Measurements from ENCODE around the gene SEZ6L. TPM values are rescaled to one million over a fixed set of nuclear protein-coding genes. Genes with fewer than 3 reads are reported as not detected.

SEZ6L gene
- total RNA-seq, 1 experiment from 2014 or later = 0.13 TPM

DNA sequence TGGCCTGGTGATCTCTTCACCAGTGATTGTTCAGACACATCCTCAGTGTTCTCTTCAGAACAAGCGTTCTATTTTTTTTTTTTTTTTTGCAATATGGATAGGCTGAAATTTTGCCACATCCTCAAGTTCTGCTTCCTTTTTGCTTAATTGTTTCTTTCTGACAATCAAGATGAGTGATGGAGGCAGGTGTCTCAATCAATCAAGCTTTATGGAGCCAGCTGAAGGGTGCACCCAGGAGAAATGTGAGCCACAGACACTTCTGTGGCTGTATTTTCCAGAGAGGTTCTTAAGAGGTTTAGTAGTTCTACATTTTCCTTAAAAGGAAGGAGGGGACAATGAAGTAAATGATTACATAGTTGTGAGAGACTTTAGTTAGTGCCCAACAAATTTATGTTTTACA, 215.9 kb downstream of the SEZ6L start:
- Mint-ChIP-seq H3K4me3 (no peak overlapping the region), H3K36me3 (ENCODE audit: insufficient read depth in 1 of 3, low read depth in 3 of 3) (no peaks in the 10 kb centered on the region; a peak in 1 of 7 replicates), H3K4me1 (peaks cover 6 to 10% of the 10 kb centered on the region in 2 experiments; a peak in 3 of 4 replicates), H3K27me3 (ENCODE audit: low read depth) (peaks cover 23% of the 10 kb centered on the region), H3K9me3 (peaks cover 0 to 2% of the 10 kb centered on the region in 2 experiments; a peak in 3 of 5 replicates), H3K27ac (no peak overlapping the region)
- Histone ChIP-seq H2BK12ac (ENCODE audit: insufficient read length, low read depth, low read length) (no peak overlapping the region), H2BK20ac (ENCODE audit: low read depth, low read length, poor library complexity, severe bottlenecking) (no peak overlapping the region), H2BK5ac (ENCODE audit: insufficient read length, low read length) (no peak overlapping the region), H2BK15ac (ENCODE audit: low read depth, low read length) (no peak overlapping the region), H3K27ac (ENCODE audit: insufficient read length, low read depth, low read length) (no peak overlapping the region), H4K20me1 (ENCODE audit: control insufficient read depth, insufficient read depth, insufficient read length) (no peaks in the 10 kb centered on the region), H4K8ac (replicated peaks; ENCODE audit: insufficient read length, low read depth, low read length) (no peak overlapping the region), H3K79me2 (ENCODE audit: insufficient read depth, low read length) (no peaks in the 10 kb centered on the region), H3K79me1 (ENCODE audit: insufficient read depth, low read depth, low read length, poor library complexity, severe bottlenecking) (no peaks in the 10 kb centered on the region), H3K4ac (ENCODE audit: low read depth, low read length) (no peak overlapping the region), H3K23me2 (ENCODE audit: insufficient read length, low read depth, low read length, poor library complexity, severe bottlenecking) (no peaks in the 10 kb centered on the region), H3K14ac (ENCODE audit: insufficient read depth, low read length) (no peak overlapping the region), H3K18ac (ENCODE audit: insufficient read length, low read depth, low read length) (no peak overlapping the region), H3K23ac (ENCODE audit: insufficient read length, low read depth, low read length) (no peak overlapping the region), H4K5ac (ENCODE audit: insufficient read length, low read depth, low read length) (no peak overlapping the region), H2AFZ (ENCODE audit: low read length) (no peak overlapping the region), H3K27me3 (ENCODE audit: insufficient read depth, low read length) (no peaks in the 10 kb centered on the region), H2AK5ac (ENCODE audit: insufficient read length, low read length) (no peak overlapping the region), H3T11ph (ENCODE audit: low read length) (no peak overlapping the region), H4K91ac (ENCODE audit: insufficient read length, low read depth, low read length) (no peak overlapping the region), H2BK120ac (ENCODE audit: low read depth, low read length, poor library complexity, severe bottlenecking) (no peak overlapping the region), H3K4me2 (ENCODE audit: insufficient read depth, insufficient read length, low read length) (no peak overlapping the region), H3K56ac (ENCODE audit: insufficient read length, low read depth, low read length) (no peak overlapping the region), H3K4me1 (ENCODE audit: insufficient read depth, low read length) (no peaks in the 10 kb centered on the region), H3K9me3 (ENCODE audit: control insufficient read depth, low read depth, low read length) (no peaks in the 10 kb centered on the region), H3K9ac (ENCODE audit: extremely low read depth, insufficient read length, low read length) (no peak overlapping the region)
- WGBS (ENCODE audit: extremely low coverage, insufficient read length, low lambda C conversion rate) = no CpG with 5 or more reads among the region's 1 CpG
- TF ChIP-seq, protein P1, sequence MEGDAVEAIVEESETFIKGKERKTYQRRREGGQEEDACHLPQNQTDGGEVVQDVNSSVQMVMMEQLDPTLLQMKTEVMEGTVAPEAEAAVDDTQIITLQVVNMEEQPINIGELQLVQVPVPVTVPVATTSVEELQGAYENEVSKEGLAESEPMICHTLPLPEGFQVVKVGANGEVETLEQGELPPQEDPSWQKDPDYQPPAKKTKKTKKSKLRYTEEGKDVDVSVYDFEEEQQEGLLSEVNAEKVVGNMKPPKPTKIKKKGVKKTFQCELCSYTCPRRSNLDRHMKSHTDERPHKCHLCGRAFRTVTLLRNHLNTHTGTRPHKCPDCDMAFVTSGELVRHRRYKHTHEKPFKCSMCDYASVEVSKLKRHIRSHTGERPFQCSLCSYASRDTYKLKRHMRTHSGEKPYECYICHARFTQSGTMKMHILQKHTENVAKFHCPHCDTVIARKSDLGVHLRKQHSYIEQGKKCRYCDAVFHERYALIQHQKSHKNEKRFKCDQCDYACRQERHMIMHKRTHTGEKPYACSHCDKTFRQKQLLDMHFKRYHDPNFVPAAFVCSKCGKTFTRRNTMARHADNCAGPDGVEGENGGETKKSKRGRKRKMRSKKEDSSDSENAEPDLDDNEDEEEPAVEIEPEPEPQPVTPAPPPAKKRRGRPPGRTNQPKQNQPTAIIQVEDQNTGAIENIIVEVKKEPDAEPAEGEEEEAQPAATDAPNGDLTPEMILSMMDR (conservative IDR thresholded peaks at IDR 0.05) = no peak
- DNase-seq = no peak
